HEK293 (cell line): Measurements from ENCODE around the gene SLC35D1.
A peak's percentile ranks its signal among the peaks of the same experiment; 100 is the strongest.

Experiments
- GLIS1 ChIP-seq: fragments of 450-650 bp; formaldehyde crosslinking; IDR thresholded peaks from 2 replicates; pipeline ENCODE4 v1.5.1; 2016; ENCODE audit warnings: missing biosample characterization, missing genetic modification characterization
- HIC1 ChIP-seq: fragments of 450-650 bp; formaldehyde crosslinking; IDR thresholded peaks from 2 replicates; pipeline ENCODE4 v1.5.1; 2016; ENCODE audit warnings: missing biosample characterization, missing genetic modification characterization
- MYNN ChIP-seq: fragments of 450-650 bp; formaldehyde crosslinking; IDR thresholded peaks from 2 replicates; pipeline ENCODE4 v1.5.1; 2016; ENCODE audit warnings: missing biosample characterization, missing genetic modification characterization, borderline replicate concordance
- ZBTB10 ChIP-seq: fragments of 450-650 bp; formaldehyde crosslinking; IDR thresholded peaks from 2 replicates; pipeline ENCODE4 v1.5.1; 2016; ENCODE audit warnings: missing biosample characterization, missing genetic modification characterization
- ZBTB17 ChIP-seq: fragments of 450-650 bp; formaldehyde crosslinking; IDR thresholded peaks from 2 replicates; pipeline ENCODE4 v1.5.1; 2016; ENCODE audit warnings: missing biosample characterization, missing genetic modification characterization
- ZBTB48 ChIP-seq: fragments of 450-650 bp; formaldehyde crosslinking; IDR thresholded peaks from 2 replicates; pipeline ENCODE4 v1.5.1; 2016; ENCODE audit warnings: missing biosample characterization, missing genetic modification characterization
- ZFP69B ChIP-seq: fragments of 450-650 bp; formaldehyde crosslinking; IDR thresholded peaks from 2 replicates; pipeline ENCODE4 v1.5.1; 2016; ENCODE audit warnings: missing biosample characterization, missing genetic modification characterization
- ZIC2 ChIP-seq: fragments of 450-650 bp; formaldehyde crosslinking; IDR thresholded peaks from 2 replicates; pipeline ENCODE4 v1.5.1; 2016; ENCODE audit warnings: missing biosample characterization, missing genetic modification characterization
- ZNF112 ChIP-seq: fragments of 450-650 bp; formaldehyde crosslinking; IDR thresholded peaks from 2 replicates; pipeline ENCODE4 v1.5.0; 2017; ENCODE audit warnings: missing biosample characterization, missing genetic modification characterization
- ZNF19 ChIP-seq: fragments of 450-650 bp; formaldehyde crosslinking; IDR thresholded peaks from 2 replicates; pipeline ENCODE4; 2016; ENCODE audit warnings: missing biosample characterization, missing genetic modification characterization, low read depth
- ZNF426 ChIP-seq: fragments of 450-650 bp; formaldehyde crosslinking; IDR thresholded peaks from 2 replicates; pipeline ENCODE4 v1.5.1; 2017; ENCODE audit warnings: missing biosample characterization, missing genetic modification characterization, mild to moderate bottlenecking, inconsistent platforms, moderate library complexity
- ZNF433 ChIP-seq: fragments of 450-650 bp; formaldehyde crosslinking; IDR thresholded peaks from 2 replicates; pipeline ENCODE4 v1.5.1; 2016; ENCODE audit warnings: missing biosample characterization, missing genetic modification characterization, low read depth
- ZNF600 ChIP-seq: fragments of 450-650 bp; formaldehyde crosslinking; IDR thresholded peaks from 2 replicates; pipeline ENCODE4 v1.5.1; 2016; ENCODE audit warnings: missing biosample characterization, missing genetic modification characterization
- ZNF610 ChIP-seq: fragments of 450-650 bp; formaldehyde crosslinking; IDR thresholded peaks from 2 replicates; pipeline ENCODE4 v1.5.1; 2016; ENCODE audit warnings: missing biosample characterization, missing genetic modification characterization, borderline replicate concordance
- ZNF777 ChIP-seq: fragments of 450-650 bp; formaldehyde crosslinking; IDR thresholded peaks from 2 replicates; pipeline ENCODE4 v1.5.1; 2017; ENCODE audit warnings: missing biosample characterization, missing genetic modification characterization, borderline replicate concordance
- ZSCAN16 ChIP-seq: fragments of 450-650 bp; formaldehyde crosslinking; IDR thresholded peaks from 2 replicates; pipeline ENCODE4 v1.5.1; 2016; ENCODE audit warnings: missing biosample characterization, missing genetic modification characterization
- ZSCAN18 ChIP-seq: fragments of 450-650 bp; formaldehyde crosslinking; IDR thresholded peaks from 2 replicates; pipeline ENCODE4 v1.5.1; 2016; ENCODE audit warnings: missing biosample characterization, missing genetic modification characterization
- ZXDB ChIP-seq: fragments of 450-650 bp; formaldehyde crosslinking; IDR thresholded peaks from 2 replicates; pipeline ENCODE4 v1.5.1; 2016; ENCODE audit warnings: missing biosample characterization, missing genetic modification characterization
- TF ChIP-seq, protein P1 (sequence below): fragments of 450-650 bp; formaldehyde crosslinking; IDR thresholded peaks from 2 replicates; pipeline ENCODE4 v1.5.1; 2016; ENCODE audit warnings: missing biosample characterization, missing genetic modification characterization
- TF ChIP-seq, protein P2 (sequence below): fragments of 450-650 bp; formaldehyde crosslinking; IDR thresholded peaks from 2 replicates; pipeline ENCODE4 v1.5.1; 2016; ENCODE audit warnings: missing biosample characterization, missing genetic modification characterization
- TF ChIP-seq, protein P3 (sequence below): fragments of 450-650 bp; formaldehyde crosslinking; IDR thresholded peaks from 2 replicates; pipeline ENCODE4 v1.5.1; 2016; ENCODE audit warnings: missing biosample characterization, missing genetic modification characterization
- TF ChIP-seq, protein P4 (sequence below): fragments of 450-650 bp; formaldehyde crosslinking; IDR thresholded peaks from 2 replicates; pipeline ENCODE4 v1.5.1; 2016; ENCODE audit warnings: missing biosample characterization, missing genetic modification characterization
- TF ChIP-seq, protein P5 (sequence below): fragments of 450-650 bp; formaldehyde crosslinking; IDR thresholded peaks from 2 replicates; pipeline ENCODE4 v1.5.1; 2016; ENCODE audit warnings: missing biosample characterization, missing genetic modification characterization

SLC35D1 gene

GRCh38 chr1:67053785-67054772 is at the start of gene SLC35D1 (continued):
- TF ChIP-seq ZXDB (peak; percentile 95), ZBTB10 (tag by site-specific recombination) (peak; percentile 92), ZFP69B (0 out of 2 replicates have a peak, but pooled peaks have one; percentile 33), HIC1 (tag by site-specific recombination) (0 out of 2 replicates have a peak, but pooled peaks have one; percentile 38), ZNF433 (tag by site-specific recombination) (no peak), GLIS1 (tag by site-specific recombination) (peak; percentile 36; the same call in 1 of the 2 replicates), ZNF426 (no peak), ZNF610 (no peak; the same call in none of the 2 replicates), ZNF777 (tag by site-specific recombination) (peak; percentile 67; the same call in 1 of the 2 replicates), ZBTB48 (tag by site-specific recombination) (peak; percentile 94), ZIC2 (tag by site-specific recombination) (peak; percentile 92), ZBTB17 (tag by site-specific recombination) (peak; percentile 98), MYNN (tag by site-specific recombination) (no peak), ZSCAN16 (tag by site-specific recombination) (no peak), ZNF19 (tag by site-specific recombination) (no peak), ZNF112 (tag by site-specific recombination) (no peak), ZSCAN18 (tag by site-specific recombination) (no peak), ZNF600 (no peak)
- TF ChIP-seq, protein P1, sequence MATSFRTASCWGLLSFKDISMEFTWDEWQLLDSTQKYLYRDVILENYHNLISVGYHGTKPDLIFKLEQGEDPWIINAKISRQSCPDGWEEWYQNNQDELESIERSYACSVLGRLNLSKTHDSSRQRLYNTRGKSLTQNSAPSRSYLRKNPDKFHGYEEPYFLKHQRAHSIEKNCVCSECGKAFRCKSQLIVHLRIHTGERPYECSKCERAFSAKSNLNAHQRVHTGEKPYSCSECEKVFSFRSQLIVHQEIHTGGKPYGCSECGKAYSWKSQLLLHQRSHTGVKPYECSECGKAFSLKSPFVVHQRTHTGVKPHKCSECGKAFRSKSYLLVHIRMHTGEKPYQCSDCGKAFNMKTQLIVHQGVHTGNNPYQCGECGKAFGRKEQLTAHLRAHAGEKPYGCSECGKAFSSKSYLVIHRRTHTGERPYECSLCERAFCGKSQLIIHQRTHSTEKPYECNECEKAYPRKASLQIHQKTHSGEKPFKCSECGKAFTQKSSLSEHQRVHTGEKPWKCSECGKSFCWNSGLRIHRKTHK (tag by site-specific recombination), result no peak
- TF ChIP-seq, protein P2, sequence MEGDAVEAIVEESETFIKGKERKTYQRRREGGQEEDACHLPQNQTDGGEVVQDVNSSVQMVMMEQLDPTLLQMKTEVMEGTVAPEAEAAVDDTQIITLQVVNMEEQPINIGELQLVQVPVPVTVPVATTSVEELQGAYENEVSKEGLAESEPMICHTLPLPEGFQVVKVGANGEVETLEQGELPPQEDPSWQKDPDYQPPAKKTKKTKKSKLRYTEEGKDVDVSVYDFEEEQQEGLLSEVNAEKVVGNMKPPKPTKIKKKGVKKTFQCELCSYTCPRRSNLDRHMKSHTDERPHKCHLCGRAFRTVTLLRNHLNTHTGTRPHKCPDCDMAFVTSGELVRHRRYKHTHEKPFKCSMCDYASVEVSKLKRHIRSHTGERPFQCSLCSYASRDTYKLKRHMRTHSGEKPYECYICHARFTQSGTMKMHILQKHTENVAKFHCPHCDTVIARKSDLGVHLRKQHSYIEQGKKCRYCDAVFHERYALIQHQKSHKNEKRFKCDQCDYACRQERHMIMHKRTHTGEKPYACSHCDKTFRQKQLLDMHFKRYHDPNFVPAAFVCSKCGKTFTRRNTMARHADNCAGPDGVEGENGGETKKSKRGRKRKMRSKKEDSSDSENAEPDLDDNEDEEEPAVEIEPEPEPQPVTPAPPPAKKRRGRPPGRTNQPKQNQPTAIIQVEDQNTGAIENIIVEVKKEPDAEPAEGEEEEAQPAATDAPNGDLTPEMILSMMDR, result peak; percentile 59
- TF ChIP-seq, protein P3, sequence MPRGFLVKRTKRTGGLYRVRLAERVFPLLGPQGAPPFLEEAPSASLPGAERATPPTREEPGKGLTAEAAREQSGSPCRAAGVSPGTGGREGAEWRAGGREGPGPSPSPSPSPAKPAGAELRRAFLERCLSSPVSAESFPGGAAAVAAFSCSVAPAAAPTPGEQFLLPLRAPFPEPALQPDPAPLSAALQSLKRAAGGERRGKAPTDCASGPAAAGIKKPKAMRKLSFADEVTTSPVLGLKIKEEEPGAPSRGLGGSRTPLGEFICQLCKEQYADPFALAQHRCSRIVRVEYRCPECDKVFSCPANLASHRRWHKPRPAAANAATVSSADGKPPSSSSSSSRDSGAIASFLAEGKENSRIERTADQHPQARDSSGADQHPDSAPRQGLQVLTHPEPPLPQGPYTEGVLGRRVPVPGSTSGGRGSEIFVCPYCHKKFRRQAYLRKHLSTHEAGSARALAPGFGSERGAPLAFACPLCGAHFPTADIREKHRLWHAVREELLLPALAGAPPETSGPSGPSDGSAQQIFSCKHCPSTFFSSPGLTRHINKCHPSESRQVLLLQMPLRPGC (tag by site-specific recombination), result peak; percentile 17; the same call in 1 of the 2 replicates
- TF ChIP-seq, protein P4, sequence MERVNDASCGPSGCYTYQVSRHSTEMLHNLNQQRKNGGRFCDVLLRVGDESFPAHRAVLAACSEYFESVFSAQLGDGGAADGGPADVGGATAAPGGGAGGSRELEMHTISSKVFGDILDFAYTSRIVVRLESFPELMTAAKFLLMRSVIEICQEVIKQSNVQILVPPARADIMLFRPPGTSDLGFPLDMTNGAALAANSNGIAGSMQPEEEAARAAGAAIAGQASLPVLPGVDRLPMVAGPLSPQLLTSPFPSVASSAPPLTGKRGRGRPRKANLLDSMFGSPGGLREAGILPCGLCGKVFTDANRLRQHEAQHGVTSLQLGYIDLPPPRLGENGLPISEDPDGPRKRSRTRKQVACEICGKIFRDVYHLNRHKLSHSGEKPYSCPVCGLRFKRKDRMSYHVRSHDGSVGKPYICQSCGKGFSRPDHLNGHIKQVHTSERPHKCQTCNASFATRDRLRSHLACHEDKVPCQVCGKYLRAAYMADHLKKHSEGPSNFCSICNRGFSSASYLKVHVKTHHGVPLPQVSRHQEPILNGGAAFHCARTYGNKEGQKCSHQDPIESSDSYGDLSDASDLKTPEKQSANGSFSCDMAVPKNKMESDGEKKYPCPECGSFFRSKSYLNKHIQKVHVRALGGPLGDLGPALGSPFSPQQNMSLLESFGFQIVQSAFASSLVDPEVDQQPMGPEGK (tag by site-specific recombination), result peak; percentile 92
- TF ChIP-seq, protein P5, sequence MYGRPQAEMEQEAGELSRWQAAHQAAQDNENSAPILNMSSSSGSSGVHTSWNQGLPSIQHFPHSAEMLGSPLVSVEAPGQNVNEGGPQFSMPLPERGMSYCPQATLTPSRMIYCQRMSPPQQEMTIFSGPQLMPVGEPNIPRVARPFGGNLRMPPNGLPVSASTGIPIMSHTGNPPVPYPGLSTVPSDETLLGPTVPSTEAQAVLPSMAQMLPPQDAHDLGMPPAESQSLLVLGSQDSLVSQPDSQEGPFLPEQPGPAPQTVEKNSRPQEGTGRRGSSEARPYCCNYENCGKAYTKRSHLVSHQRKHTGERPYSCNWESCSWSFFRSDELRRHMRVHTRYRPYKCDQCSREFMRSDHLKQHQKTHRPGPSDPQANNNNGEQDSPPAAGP (tag by site-specific recombination), result peak; percentile 67; the same call in 1 of the 2 replicates
